Keratinocyte (primary cell): Measurements from ENCODE around the gene CDK13. TPM values are rescaled to one million over a fixed set of nuclear protein-coding genes. Genes with fewer than 3 reads are reported as not detected.

Source experiments
- polyA plus RNA-seq, 5 experiments: library from polyadenylated mRNA; depleted of rRNA in 3 of 5; stranded (reverse) in 3 of 5; stranded (forward) in 1 of 5; unstranded in 1 of 5; fragments of >200 nt; gene quantifications; 1 replicate in 1 of 5; 2 replicates in 3 of 5; 3 replicates in 1 of 5; pipeline versions ENCODE4 v1.2.1 to v1.2.3, GENCODE V29; 2011 to 2012; ENCODE audit warnings: missing spikeins in 2 of 5, low read depth in 1 of 5, low replicate concordance in 1 of 5
- small RNA-seq, 3 experiments: library from RNA; depleted of rRNA; stranded (forward); fragments of <200 nt; gene quantifications; one replicate each; pipeline ENCODE3, GENCODE V24; 2012; ENCODE audit warnings: low read depth in 3 of 3, low replicate concordance in 1 of 3; ENCODE audit not compliant: insufficient read length in 3 of 3

Gene CDK13
- polyA plus RNA-seq, 1 donor (not counting 4 experiments of a cell fraction or from before 2014, with no cell fraction given): 25.4 TPM

Small RNA genes within 50 kb of the gene (small RNA-seq; reads per million reads assigned to genes)
- 0 reads per million in 3 experiments for gene AC006023.1
- 0 reads per million in 3 experiments for gene AC006023.2

Other genes with a start within 250 kb of the CDK13 start
- gene MPLKIP, start 184.4 kb downstream of the CDK13 start, polyA plus RNA-seq: 27.1 to 43.3 TPM (median 33.2 TPM) in 3 replicates
- 69.5 to 134 TPM (median 126 TPM) in 3 replicates for gene SUGCT, start 184.7 kb downstream of the CDK13 start, polyA plus RNA-seq